Measurements from ENCODE around the gene SCN5A. TPM values are rescaled to one million over a fixed set of nuclear protein-coding genes. Genes with fewer than 3 reads are reported as not detected.

Gene SCN5A
- total and polyA plus RNA-seq, 7 donors: under 0.01 to 1.9 (median 0.51) TPM

DNA sequence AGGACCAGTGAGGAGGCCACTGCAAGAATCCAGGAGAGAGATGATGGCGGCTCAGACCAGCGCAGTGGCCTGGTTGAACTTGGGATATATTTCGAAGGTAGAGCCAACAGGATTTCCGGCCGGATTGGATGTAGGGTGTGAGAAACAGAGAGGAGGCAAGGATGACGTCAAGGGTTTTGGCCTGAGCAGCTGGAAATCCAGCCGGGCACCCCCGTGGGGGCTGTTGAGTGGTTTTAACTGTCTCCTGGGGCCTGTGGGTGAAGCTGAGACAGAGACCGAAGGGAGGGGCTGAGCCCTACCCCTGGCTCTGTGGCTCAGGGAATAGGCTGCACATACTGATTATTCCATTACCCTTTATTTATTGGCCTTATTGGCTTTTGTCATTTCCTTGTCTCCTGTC is 107.7 kb downstream of the SCN5A start:
- TF ChIP-seq CTCF (IDR thresholded peaks at IDR 0.05) (no peak), POLR2AphosphoS5 (IDR thresholded peaks at IDR 0.05) (no peak), EP300 (IDR thresholded peaks at IDR 0.05) (no peak), POLR2A (IDR thresholded peaks at IDR 0.05) (no peak)
- Histone ChIP-seq H3K4me1 (no peaks in the 10 kb centered on the region), H3K36me3 (peaks cover 0 to 4% (median 0%) of the 10 kb centered on the region in 4 donors), H3K27me3 (no peaks in the 10 kb centered on the region), H3K4me3 (no peak overlapping the region), H3K27ac (no peak overlapping the region), H3K9me3 (no peaks in the 10 kb centered on the region)
- intact Hi-C loops (cut with DNase I): no loop called here
- DNase-seq: no peak
- WGBS, 2 donors: 77 to 84% methylated on average over 9 of the region's 9 CpGs

DNA sequence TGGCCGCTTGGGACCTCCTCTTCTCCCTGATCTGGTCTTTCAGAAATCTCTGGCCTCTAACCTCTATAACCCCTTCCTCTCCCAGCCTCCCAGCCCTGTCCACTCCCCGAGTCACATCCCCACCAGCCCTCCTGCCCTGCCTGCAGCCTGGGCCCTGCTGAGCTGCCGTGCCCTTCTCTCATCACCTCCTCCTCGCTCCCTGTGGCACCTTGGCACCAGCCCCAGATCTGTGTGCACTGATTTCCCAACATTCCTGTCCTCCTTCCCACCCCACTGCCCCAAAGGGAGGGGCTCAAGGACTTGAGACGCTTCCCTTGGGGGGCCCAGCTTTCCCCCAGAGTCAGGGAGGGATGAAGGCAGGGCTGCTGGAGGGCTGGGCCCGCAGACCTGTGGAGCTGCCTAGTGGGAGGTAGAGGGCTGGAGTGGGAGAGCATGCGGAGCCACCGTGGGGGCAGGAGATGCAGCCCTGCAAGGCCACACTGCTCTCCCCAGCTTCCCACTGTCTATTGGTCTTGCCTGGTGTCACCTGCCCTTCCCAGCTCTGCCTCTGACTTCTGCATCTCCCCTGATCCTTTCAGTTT is 110.6 kb downstream of the SCN5A start:
- Histone ChIP-seq H3K27ac (no peak overlapping the region), H3K4me1 (no peaks in the 10 kb centered on the region), H3K27me3 (no peaks in the 10 kb centered on the region), H3K9me3 (no peaks in the 10 kb centered on the region), H3K4me3 (no peak overlapping the region), H3K36me3 (peaks cover 0 to 11% (median 4%) of the 10 kb centered on the region in 4 donors)
- 84 to 85% methylated on average over 8 of the region's 8 CpGs for WGBS, 2 donors
- intact Hi-C loops (cut with DNase I): no loop called here
- TF ChIP-seq POLR2AphosphoS5 (IDR thresholded peaks at IDR 0.05) (no peak), CTCF (IDR thresholded peaks at IDR 0.05) (no peak)
- no peak for DNase-seq

DNA sequence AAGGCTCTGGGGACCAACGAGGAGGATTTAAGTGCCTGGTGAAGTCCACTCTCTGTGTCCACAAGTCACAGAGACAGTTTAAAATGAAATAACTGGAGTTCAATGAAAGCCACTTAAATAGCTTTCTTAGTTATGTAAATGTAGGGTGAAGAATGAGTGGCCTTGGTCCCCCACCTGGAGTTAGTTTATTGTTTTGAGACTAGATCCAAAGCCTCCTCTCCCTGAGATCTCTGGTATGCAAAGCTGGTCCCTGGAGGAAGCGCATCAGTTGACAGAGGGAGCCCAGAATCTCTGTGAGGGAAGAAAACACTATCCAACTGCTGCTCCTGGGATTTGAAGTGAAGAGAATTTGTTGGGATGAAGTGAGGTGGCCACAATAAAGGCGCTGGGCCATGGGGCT is 112.8 kb downstream of the SCN5A start:
- Histone ChIP-seq H3K36me3 (peaks cover 0 to 15% (median 4%) of the 10 kb centered on the region in 4 donors), H3K4me3 (no peak overlapping the region), H3K4me1 (no peaks in the 10 kb centered on the region), H3K27me3 (no peaks in the 10 kb centered on the region), H3K27ac (no peak overlapping the region), H3K9me3 (no peaks in the 10 kb centered on the region)
- TF ChIP-seq EP300 (IDR thresholded peaks at IDR 0.05): no peak
- TF ChIP-seq POLR2AphosphoS5 (IDR thresholded peaks at IDR 0.05): no peak
- TF ChIP-seq CTCF (IDR thresholded peaks at IDR 0.05): no peak
- TF ChIP-seq POLR2A (IDR thresholded peaks at IDR 0.05): no peak
- no peak for DNase-seq
- intact Hi-C loops (cut with DNase I): no loop called here
- 86 to 92% methylated on average over 3 of the region's 3 CpGs for WGBS, 2 donors

GRCh38 chr3:38534604-38535003 is 114.9 kb downstream of the SCN5A start:
- no peak for TF ChIP-seq POLR2AphosphoS5 (IDR thresholded peaks at IDR 0.05)
- TF ChIP-seq CTCF (IDR thresholded peaks at IDR 0.05): no peak
- no peak for TF ChIP-seq EP300 (IDR thresholded peaks at IDR 0.05)
- TF ChIP-seq POLR2A (IDR thresholded peaks at IDR 0.05): no peak
- Histone ChIP-seq H3K27ac (no peak overlapping the region), H3K27me3 (no peaks in the 10 kb centered on the region), H3K36me3 (peaks cover 0 to 15% (median 4%) of the 10 kb centered on the region in 4 donors), H3K9me3 (no peaks in the 10 kb centered on the region), H3K4me1 (no peaks in the 10 kb centered on the region), H3K4me3 (no peak overlapping the region)
- no peak for DNase-seq
- 97 to 98% methylated on average over 7 of the region's 7 CpGs for WGBS, 2 donors
- intact Hi-C loops (cut with DNase I): no loop called here

DNA sequence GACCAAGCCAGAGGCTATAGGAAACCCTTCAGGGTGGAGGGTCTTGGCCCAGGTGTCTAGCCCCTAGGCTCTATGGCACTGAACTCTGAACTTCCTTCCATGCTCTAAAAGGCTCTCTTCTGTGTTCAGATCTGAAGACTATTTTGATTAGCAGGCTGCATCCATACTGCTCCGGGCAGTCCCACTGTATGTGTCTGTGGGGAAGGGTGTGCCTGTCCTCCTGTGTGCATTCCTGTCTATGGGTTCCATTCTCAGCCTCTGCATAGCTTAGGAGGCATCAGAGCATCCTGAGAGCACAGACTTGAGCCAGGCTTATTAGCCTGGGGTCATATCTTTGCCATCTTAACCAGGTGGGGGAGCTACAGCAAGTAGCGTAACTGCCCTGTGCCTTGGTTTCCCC is 115.3 kb downstream of the SCN5A start:
- 96 to 99% methylated on average over 2 of the region's 2 CpGs for WGBS, 2 donors
- H3K27ac ChIP-seq: no peak overlapping the region
- H3K27me3 ChIP-seq: no peaks in the 10 kb centered on the region
- H3K9me3 ChIP-seq: no peaks in the 10 kb centered on the region
- intact Hi-C loops (cut with DNase I): no loop called here
- no peak for DNase-seq
- H3K4me1 ChIP-seq: no peaks in the 10 kb centered on the region
- H3K4me3 ChIP-seq: no peak overlapping the region
- peaks cover 0 to 15% (median 4%) of the 10 kb centered on the region in 4 donors for H3K36me3 ChIP-seq
- TF ChIP-seq POLR2A (IDR thresholded peaks at IDR 0.05): no peak
- TF ChIP-seq CTCF (IDR thresholded peaks at IDR 0.05): no peak
- no peak for TF ChIP-seq POLR2AphosphoS5 (IDR thresholded peaks at IDR 0.05)
